Hepatocyte (in vitro differentiated cells): ENCODE data around the gene CCPG1. TPM values are rescaled to one million over a fixed set of nuclear protein-coding genes. Genes with fewer than 3 reads are reported as not detected.

ENCODE experiments used
- DNase-seq: peaks from one replicate; pipeline ENCODE4 v3.0.0-alpha.2; 2016; ENCODE audit warnings: low spot score
- H2AFZ ChIP-seq: fragments of 200-600 bp; sonication (generic); 2 replicates; pipeline ENCODE4 v1.6.0; 2016; ENCODE audit warnings: antibody characterized with exemption, mild to moderate bottlenecking
- H3K27ac ChIP-seq: fragments of 200-600 bp; sonication (generic); 2 replicates; pipeline ENCODE4 v1.5.1; 2016; ENCODE audit warnings: mild to moderate bottlenecking
- H3K27me3 ChIP-seq: fragments of 200-600 bp; sonication (generic); 2 replicates; pipeline ENCODE4 v1.6.1; 2016
- H3K36me3 ChIP-seq: fragments of 200-600 bp; sonication (generic); replicated peaks from 2 replicates; pipeline ENCODE4 v1.5.1; 2016; ENCODE audit warnings: low read depth; ENCODE audit not compliant: insufficient read depth
- H3K4me1 ChIP-seq: fragments of 200-600 bp; sonication (generic); 2 replicates; pipeline ENCODE4 v1.5.1; 2016; ENCODE audit warnings: mild to moderate bottlenecking, moderate library complexity; ENCODE audit not compliant: insufficient read depth
- H3K4me2 ChIP-seq: fragments of 200-600 bp; sonication (generic); 2 replicates; pipeline ENCODE4 v1.6.0; 2016
- H3K4me3 ChIP-seq: fragments of 200-600 bp; sonication (generic); 2 replicates; pipeline ENCODE4 v1.5.1; 2016; ENCODE audit warnings: mild to moderate bottlenecking
- H3K79me2 ChIP-seq: fragments of 200-600 bp; sonication (generic); 2 replicates; pipeline ENCODE4 v1.6.0; 2017; ENCODE audit warnings: mild to moderate bottlenecking
- H3K9me2 ChIP-seq: fragments of 200-600 bp; sonication (generic); replicated peaks from 2 replicates; pipeline ENCODE4 v1.6.0; 2017; ENCODE audit warnings: mild to moderate bottlenecking; ENCODE audit not compliant: insufficient read depth
- H3K9me3 ChIP-seq: fragments of 200-600 bp; sonication (generic); 2 replicates; pipeline ENCODE4 v1.5.1; 2016; ENCODE audit warnings: low read depth, mild to moderate bottlenecking
- H4K20me1 ChIP-seq: fragments of 200-600 bp; sonication (generic); 2 replicates; pipeline ENCODE4 v1.6.0; 2016; ENCODE audit warnings: mild to moderate bottlenecking; ENCODE audit not compliant: insufficient read depth, poor library complexity, severe bottlenecking
- CTCF ChIP-seq: fragments of 200-600 bp; sonication (generic); IDR thresholded peaks from 2 replicates; pipeline ENCODE4 v1.5.1; 2016; ENCODE audit warnings: antibody characterized with exemption, mild to moderate bottlenecking; ENCODE audit not compliant: poor library complexity
- EZH2 ChIP-seq: fragments of 200-600 bp; sonication (generic); IDR thresholded peaks from 2 replicates; pipeline ENCODE4 v1.6.1; 2016; ENCODE audit warnings: antibody characterized with exemption, mild to moderate bottlenecking, borderline replicate concordance
- EZH2phosphoT487 ChIP-seq: fragments of 200-600 bp; sonication (generic); IDR thresholded peaks from one replicate; pipeline ENCODE4 v1.6.1; 2018; ENCODE audit warnings: antibody characterized with exemption, mild to moderate bottlenecking, low read depth, moderate library complexity; ENCODE audit not compliant: unreplicated experiment, severe bottlenecking
- WGBS: methylation state at CpG from one replicate; pipeline ENCODE4 v1.1.6; 2016; ENCODE audit warnings: low lambda C conversion rate; ENCODE audit errors: missing lambda C conversion rate; 5-methylcytosine and 5-hydroxymethylcytosine counted together
- polyA plus RNA-seq: library from polyadenylated mRNA; unstranded; fragments of >200 nt; fragmentation: Nextera tagmentation; extraction: Ambion mirVana; gene quantifications from 2 replicates; pipeline ENCODE4 v1.2.1, GENCODE V29; 2016
- total RNA-seq: library from RNA; depleted of rRNA; stranded (reverse); fragments of >200 nt; gene quantifications from 2 replicates; pipeline ENCODE4 v1.2.3, GENCODE V29; 2014

CCPG1 gene
- total and polyA plus RNA-seq, 2 experiments from 2014 or later, result 32.4 to 38.9 TPM

- no peak overlapping the region for H3K4me2 ChIP-seq
- WGBS, result 71% methylated on average over 3 of the region's 3 CpGs
- no peaks in the 10 kb centered on the region for H3K27me3 ChIP-seq
- no peaks in the 10 kb centered on the region for H4K20me1 ChIP-seq
- H3K79me2 ChIP-seq, result no peaks in the 10 kb centered on the region
- no peak overlapping the region for H3K4me3 ChIP-seq
- no peak overlapping the region for H3K27ac ChIP-seq
- H3K4me1 ChIP-seq, result no peaks in the 10 kb centered on the region
- H2AFZ ChIP-seq, result no peak overlapping the region
- TF ChIP-seq EZH2 (no peak), EZH2phosphoT487 (no peak), CTCF (no peak)
- no peak for DNase-seq
- H3K9me3 ChIP-seq, result no peaks in the 10 kb centered on the region
- no peaks in the 10 kb centered on the region for H3K36me3 ChIP-seq
- no peaks in the 10 kb centered on the region for H3K9me2 ChIP-seq
Observed at GRCh38 chr15:55372701-55373440, 35.3 kb downstream of the CCPG1 start.

DNA sequence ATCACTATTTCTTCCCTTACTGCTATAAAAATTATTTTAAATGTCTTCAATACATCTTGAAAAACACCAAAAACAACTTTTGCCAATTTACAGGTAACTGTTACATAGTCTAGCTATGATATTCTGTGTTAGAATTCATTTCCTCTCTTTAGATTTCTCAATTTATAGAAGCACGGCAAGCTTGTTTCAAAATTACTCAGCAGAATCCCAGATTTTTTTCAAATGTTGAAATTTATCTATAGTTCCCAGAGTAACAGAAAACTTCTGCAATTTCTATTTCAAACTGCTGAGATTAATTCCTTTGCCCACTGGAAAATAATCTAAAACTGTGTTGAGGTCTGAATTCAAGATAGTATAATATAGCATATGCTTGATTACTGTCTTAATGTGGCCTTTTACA, 41.2 kb downstream of the CCPG1 start:
- Histone ChIP-seq H3K27ac (no peak overlapping the region), H3K36me3 (no peaks in the 10 kb centered on the region), H3K4me2 (no peak overlapping the region), H2AFZ (no peak overlapping the region), H3K9me3 (no peaks in the 10 kb centered on the region), H3K4me1 (no peaks in the 10 kb centered on the region), H3K27me3 (no peaks in the 10 kb centered on the region), H3K4me3 (no peak overlapping the region), H3K9me2 (no peaks in the 10 kb centered on the region), H4K20me1 (no peaks in the 10 kb centered on the region), H3K79me2 (no peaks in the 10 kb centered on the region)
- 95% methylated on average over 1 of the region's 1 CpG for WGBS
- no peak for DNase-seq
- TF ChIP-seq EZH2 (no peak), EZH2phosphoT487 (no peak), CTCF (no peak)

DNA sequence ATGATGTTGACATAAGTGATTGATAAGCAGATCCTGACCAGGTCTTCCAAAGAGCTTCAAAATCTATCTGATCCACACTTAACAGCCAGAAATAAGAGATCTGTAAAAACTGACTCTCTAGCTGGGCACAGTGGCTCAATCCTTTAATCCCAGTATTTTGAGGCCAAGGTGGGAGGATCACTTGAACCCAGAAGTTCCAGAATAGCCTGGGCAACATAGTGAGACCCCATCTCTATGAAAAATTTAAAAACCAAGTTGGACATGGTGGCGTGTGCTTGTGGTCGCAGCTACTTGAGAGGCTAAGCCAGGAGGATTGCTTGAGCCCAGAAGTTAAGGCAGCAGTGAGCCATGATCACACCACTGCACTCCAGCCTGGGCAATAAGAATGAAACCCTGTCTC, 45.5 kb downstream of the CCPG1 start:
- Histone ChIP-seq H3K79me2 (no peaks in the 10 kb centered on the region), H3K4me2 (no peak overlapping the region), H2AFZ (no peak overlapping the region), H4K20me1 (no peaks in the 10 kb centered on the region), H3K36me3 (no peaks in the 10 kb centered on the region), H3K27ac (no peak overlapping the region), H3K4me3 (no peak overlapping the region), H3K9me3 (no peaks in the 10 kb centered on the region), H3K27me3 (no peaks in the 10 kb centered on the region), H3K9me2 (no peaks in the 10 kb centered on the region), H3K4me1 (no peaks in the 10 kb centered on the region)
- DNase-seq, result no peak
- WGBS, result 94% methylated on average over 2 of the region's 2 CpGs
- no peak for TF ChIP-seq EZH2
- no peak for TF ChIP-seq CTCF
- TF ChIP-seq EZH2phosphoT487, result no peak
